ENCODE measurements around the gene SDHAF4.

The SDHAF4 gene

GRCh38 chr6:70531133-70531532 is 35.6 kb upstream of the SDHAF4 start:
- H3K9ac ChIP-seq (ENCODE audit: low read length): no peak overlapping the region
- no peaks in the 10 kb centered on the region for H4K20me1 ChIP-seq (ENCODE audit: low read depth, low read length)
- no peak overlapping the region for H3K4me3 ChIP-seq (ENCODE audit: insufficient read depth, low read length, poor library complexity, severe bottlenecking)
- no peaks in the 10 kb centered on the region for H3K9me2 ChIP-seq (replicated peaks; ENCODE audit: insufficient read depth, low read length)
- H3K27ac ChIP-seq (ENCODE audit: low read depth, low read length): no peak overlapping the region
- H3K79me2 ChIP-seq (ENCODE audit: insufficient read depth, low read length): no peaks in the 10 kb centered on the region
- no peak overlapping the region for H3K4me2 ChIP-seq (ENCODE audit: low read depth, low read length, poor library complexity, severe bottlenecking)
- H3K27me3 ChIP-seq (ENCODE audit: low read length): no peaks in the 10 kb centered on the region
- H3K36me3 ChIP-seq (ENCODE audit: low read length): peaks cover 15% of the 10 kb centered on the region; the same call in 1 of the 2 replicates
- H3F3A ChIP-seq (ENCODE audit: insufficient read depth): no peaks in the 10 kb centered on the region
- no peak for TF ChIP-seq EZH2phosphoT487 (conservative IDR thresholded peaks at IDR 0.05; ENCODE audit: low read length)
- no peak for TF ChIP-seq CTCF (IDR thresholded peaks at IDR 0.05; ENCODE audit: insufficient read depth, low read length, poor library complexity, severe bottlenecking)
- H2AFZ ChIP-seq (ENCODE audit: low read depth, low read length, severe bottlenecking): no peak overlapping the region
- no peaks in the 10 kb centered on the region for H3K9me3 ChIP-seq (ENCODE audit: insufficient read depth, low read length)

- peaks cover 18% of the 10 kb centered on the region; the same call in 1 of the 2 replicates for H3K36me3 ChIP-seq (ENCODE audit: low read length)
- H3K79me2 ChIP-seq (ENCODE audit: insufficient read depth, low read length): no peaks in the 10 kb centered on the region
- no peaks in the 10 kb centered on the region for H4K20me1 ChIP-seq (ENCODE audit: low read depth, low read length)
- no peak overlapping the region for H3K4me3 ChIP-seq (ENCODE audit: insufficient read depth, low read length, poor library complexity, severe bottlenecking)
- H3K27ac ChIP-seq (ENCODE audit: low read depth, low read length): no peak overlapping the region
- no peaks in the 10 kb centered on the region for H3K27me3 ChIP-seq (ENCODE audit: low read length)
- H3F3A ChIP-seq (ENCODE audit: insufficient read depth): no peaks in the 10 kb centered on the region
- H3K9ac ChIP-seq (ENCODE audit: low read length): no peak overlapping the region
- no peak overlapping the region for H2AFZ ChIP-seq (ENCODE audit: low read depth, low read length, severe bottlenecking)
- H3K9me3 ChIP-seq (ENCODE audit: insufficient read depth, low read length): no peaks in the 10 kb centered on the region
- TF ChIP-seq EZH2phosphoT487 (conservative IDR thresholded peaks at IDR 0.05; ENCODE audit: low read length) (no peak), CTCF (IDR thresholded peaks at IDR 0.05; ENCODE audit: insufficient read depth, low read length, poor library complexity, severe bottlenecking) (no peak)
- no peaks in the 10 kb centered on the region for H3K9me2 ChIP-seq (replicated peaks; ENCODE audit: insufficient read depth, low read length)
- H3K4me2 ChIP-seq (ENCODE audit: low read depth, low read length, poor library complexity, severe bottlenecking): no peak overlapping the region
These were observed 29.5 kb upstream of the SDHAF4 start for GRCh38 chr6:70537266-70537665.

GRCh38 chr6:70538376-70538775 is 28.4 kb upstream of the SDHAF4 start:
- Histone ChIP-seq H3K27ac (ENCODE audit: low read depth, low read length) (no peak overlapping the region), H3K79me2 (ENCODE audit: insufficient read depth, low read length) (no peaks in the 10 kb centered on the region), H3K4me2 (ENCODE audit: low read depth, low read length, poor library complexity, severe bottlenecking) (no peak overlapping the region)

More at GRCh38 chr6:70538376-70538775, 28.4 kb upstream of the SDHAF4 start:
- H3K4me3 ChIP-seq (ENCODE audit: insufficient read depth, low read length, poor library complexity, severe bottlenecking): no peak overlapping the region
- no peaks in the 10 kb centered on the region for H4K20me1 ChIP-seq (ENCODE audit: low read depth, low read length)
- no peaks in the 10 kb centered on the region for H3K27me3 ChIP-seq (ENCODE audit: low read length)
- no peak overlapping the region for H2AFZ ChIP-seq (ENCODE audit: low read depth, low read length, severe bottlenecking)
- H3F3A ChIP-seq (ENCODE audit: insufficient read depth): no peaks in the 10 kb centered on the region
- H3K9ac ChIP-seq (ENCODE audit: low read length): no peak overlapping the region
- H3K36me3 ChIP-seq (ENCODE audit: low read length): peaks cover 19% of the 10 kb centered on the region; the same call in 1 of the 2 replicates
- no peaks in the 10 kb centered on the region for H3K9me3 ChIP-seq (ENCODE audit: insufficient read depth, low read length)
- no peak for TF ChIP-seq EZH2phosphoT487 (conservative IDR thresholded peaks at IDR 0.05; ENCODE audit: low read length)
- TF ChIP-seq CTCF (IDR thresholded peaks at IDR 0.05; ENCODE audit: insufficient read depth, low read length, poor library complexity, severe bottlenecking): no peak
- no peaks in the 10 kb centered on the region for H3K9me2 ChIP-seq (replicated peaks; ENCODE audit: insufficient read depth, low read length)

Measured in SU-DHL-6 (cell line).